ENCODE measurements around the gene RAC2.
A peak's percentile ranks its signal among the peaks of the same experiment; 100 is the strongest.

RAC2 gene

DNA sequence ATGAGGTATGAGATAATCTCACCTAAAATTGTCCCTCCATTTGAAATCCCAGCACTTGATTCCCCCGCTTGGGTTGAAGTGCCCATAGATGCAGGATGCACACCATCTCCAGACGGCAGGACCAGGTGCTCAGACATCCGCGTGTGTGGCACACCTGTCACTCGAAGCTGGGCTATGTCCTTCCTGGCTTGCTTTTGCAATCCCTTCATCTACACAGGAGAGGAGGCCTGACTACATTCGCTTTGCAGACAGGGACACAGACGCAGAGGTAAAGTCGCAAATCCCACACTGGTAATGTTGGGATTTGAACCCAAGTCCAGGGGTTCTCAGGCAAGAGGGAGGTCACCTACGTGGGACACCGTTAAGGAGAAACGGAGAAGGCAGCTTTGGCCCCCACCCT lies 31.1 kb upstream of the RAC2 start:
- DNase-seq: no peak

GRCh38 chr22:37274380-37274862 lies 30.4 kb upstream of the RAC2 start:
- no peak for DNase-seq

DNA sequence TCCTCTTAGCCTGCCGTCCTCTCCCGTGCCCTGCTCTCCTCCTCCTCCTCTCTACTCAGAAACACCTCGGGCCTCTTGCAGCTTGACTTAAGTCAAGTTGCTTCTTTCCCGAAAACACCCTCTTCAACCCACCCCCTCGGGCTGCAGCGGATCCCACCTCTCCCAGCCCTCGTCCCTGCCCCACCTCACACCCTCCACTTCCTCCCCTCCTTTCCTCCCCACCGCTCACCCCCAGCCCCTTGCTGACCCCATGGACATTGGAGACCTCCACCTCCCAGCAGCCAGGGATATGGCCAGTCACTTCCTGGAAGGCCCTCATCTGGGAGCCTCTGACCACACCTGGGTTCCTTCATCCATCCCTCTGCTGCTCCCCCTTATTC lies 29.8 kb upstream of the RAC2 start:
- DNase-seq: no peak

DNA sequence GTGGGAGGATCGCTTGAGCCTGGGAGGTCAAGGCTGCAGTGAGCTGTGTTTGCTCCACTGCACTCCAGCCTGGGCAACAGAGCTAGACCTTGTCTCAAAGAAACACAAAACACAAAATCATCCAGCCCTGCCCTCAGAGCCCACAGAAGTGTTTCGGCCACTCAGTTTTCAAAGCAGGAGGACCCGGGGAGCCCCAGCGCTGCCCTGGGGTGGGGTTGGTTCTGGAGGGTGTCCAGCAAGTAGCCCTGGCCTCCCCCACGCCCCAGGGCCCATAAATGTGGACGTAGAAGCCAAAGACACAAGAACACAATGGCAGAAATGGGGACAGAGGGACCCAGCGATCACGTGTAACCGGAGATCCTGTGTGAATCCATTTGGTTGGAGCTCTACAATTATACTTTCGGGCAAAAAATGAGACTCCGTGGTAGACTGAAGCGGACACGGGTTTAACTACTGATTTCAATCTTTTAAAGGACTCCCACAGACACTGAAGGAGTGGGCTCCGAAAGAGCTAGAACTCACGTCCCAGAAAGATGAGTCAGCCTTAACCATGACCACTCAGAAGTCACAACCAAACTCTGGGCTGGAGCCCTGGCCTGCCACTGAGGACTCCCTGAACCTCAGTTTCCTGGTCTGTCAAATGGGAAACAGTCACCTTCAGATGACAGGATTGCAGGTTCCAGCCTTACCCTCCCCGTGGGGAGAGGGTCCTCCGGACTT lies 29.2 kb upstream of the RAC2 start:
- no peak for DNase-seq

GRCh38 chr22:37270928-37271650 lies 27.0 kb upstream of the RAC2 start:
- DNase-seq: no peak

DNA sequence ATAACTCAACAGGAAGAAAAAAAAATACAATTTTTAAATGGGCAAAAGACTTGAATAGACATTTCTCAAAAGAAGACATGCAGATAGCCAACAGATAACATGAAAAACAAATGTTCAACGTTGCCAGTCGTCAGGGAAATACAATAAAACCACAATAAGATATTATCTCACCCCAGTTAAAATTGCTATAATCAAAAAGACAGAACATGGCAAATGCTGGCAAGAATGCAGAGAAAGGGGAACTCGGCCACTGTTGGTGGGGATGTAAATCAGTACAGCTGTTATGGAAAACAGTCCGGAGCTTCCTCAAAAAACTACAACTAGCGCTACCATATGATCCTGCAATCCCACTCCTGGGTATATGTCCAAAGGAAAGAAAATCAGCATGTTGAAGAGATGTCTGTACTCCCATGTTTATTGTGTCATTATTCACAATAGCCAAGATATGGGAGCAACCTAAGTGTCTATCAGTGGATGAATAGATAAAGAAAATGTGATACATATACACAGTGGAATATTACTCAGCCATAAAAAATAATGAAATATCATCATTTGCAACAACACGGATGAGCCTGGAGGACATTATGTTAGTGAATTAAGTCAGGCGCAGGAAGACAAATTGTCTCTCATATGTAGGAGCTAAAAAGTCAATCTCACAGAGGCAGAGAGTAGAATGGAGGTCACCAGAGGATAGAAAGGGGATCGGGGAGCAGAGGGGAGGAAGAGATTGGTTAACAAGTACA lies 26.0 kb upstream of the RAC2 start:
- no peak for DNase-seq

DNA sequence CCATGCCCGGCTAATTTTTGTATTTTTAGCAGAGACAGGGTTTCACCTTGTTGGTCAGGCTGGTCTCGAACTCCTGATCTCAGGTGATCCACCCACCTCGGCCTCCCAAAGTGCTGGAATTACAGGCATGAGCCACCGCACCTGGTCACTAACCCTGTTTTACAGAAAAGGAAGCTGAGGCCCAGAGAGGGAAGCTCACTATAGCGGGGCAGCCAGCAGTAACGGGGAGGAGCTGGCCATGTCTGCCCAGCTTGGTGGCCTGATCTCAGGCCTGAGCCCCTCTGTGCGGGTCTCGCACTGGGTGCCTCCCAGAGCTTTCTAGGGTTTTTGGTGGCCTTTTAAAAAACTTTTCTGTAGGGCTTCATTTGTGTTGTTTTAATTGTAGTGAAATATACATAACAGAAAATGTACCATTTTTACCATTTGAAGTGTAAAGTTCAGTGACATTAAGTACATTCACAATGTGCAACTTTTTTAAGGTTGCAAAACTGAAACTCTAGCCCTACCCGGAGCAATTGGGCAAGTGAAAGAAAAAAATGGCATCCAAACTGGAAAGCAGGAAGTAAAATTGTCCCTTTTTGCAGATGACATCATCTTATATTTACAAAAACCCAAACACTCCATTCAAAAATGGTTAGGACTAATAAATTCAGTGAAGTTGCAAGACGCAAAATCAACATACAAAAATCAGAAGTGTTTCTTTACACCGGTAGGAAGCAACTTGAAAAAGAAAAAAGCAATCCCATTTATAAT lies 23.8 kb upstream of the RAC2 start:
- DNase-seq: no peak

DNA sequence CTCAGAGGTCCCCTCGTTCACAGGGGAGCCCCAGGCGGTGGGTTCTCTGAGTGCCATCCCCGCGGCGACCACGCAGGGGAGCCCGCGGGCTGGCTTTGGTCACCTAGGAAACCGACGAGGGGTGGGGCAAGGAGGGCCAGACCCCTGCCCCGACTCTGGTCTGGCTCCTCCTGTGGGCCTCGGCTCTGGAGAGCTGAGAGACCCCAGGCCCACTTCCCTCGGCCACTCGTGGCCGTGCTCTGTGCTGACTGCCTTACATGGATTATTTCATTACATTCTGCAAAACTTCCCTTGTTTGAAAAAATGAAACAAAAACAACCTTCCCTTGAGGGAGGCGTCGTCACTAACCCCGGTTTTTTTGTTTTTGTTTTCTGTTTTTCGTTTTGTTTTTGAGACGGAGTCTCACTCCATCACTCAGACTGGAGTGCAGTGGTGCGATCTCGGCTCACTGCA lies 23.1 kb upstream of the RAC2 start:
- DNase-seq: peak in 1 of 2 experiments; percentile 10

- DNase-seq: no peak
Observed at GRCh38 chr22:37266581-37267134, 22.6 kb upstream of the RAC2 start.

GRCh38 chr22:37263966-37264887 lies 20.2 kb upstream of the RAC2 start:
- DNase-seq: no peak

DNA sequence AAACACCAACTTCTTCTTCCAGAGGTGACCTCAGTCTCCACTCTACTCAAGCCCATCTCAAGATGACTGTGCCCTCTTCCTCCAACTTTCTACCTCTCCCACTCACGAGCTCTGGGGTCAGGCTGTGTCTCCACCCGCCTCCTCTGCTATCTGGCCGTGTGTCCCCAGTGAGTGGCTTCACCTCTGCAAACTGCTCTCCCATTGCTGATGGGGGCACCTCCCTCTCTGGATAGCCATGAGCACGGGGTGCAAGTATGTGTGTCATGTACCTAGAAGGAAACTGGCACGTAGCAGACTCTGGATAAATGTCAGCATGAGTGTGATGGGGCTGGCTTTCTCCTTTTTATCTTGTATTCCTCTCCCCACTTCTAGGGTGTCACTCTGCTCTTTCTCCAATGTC lies 18.3 kb upstream of the RAC2 start:
- no peak for DNase-seq

DNA sequence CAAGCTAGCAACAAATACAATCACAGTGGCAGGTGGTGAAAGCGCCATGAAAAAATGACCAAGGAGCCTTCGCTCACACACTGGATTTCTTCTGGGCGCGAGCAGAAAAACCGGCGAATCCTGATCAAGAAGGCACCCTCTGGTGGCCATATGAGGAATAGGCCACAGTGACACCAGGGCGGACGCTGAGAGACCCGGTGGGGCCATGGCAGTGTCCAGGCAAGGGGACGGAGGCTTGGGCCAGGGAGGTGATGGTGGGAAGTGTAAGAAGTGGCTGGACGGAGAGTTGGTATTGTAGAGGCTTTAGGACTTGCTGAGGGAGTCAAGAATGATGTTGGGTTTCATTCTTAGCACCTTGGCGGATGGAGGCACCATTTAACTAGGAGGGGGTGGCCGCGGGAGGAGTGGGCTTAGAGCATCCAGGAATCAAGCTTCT lies 16.9 kb upstream of the RAC2 start:
- peak in 1 of 2 experiments; percentile 36 for DNase-seq

DNA sequence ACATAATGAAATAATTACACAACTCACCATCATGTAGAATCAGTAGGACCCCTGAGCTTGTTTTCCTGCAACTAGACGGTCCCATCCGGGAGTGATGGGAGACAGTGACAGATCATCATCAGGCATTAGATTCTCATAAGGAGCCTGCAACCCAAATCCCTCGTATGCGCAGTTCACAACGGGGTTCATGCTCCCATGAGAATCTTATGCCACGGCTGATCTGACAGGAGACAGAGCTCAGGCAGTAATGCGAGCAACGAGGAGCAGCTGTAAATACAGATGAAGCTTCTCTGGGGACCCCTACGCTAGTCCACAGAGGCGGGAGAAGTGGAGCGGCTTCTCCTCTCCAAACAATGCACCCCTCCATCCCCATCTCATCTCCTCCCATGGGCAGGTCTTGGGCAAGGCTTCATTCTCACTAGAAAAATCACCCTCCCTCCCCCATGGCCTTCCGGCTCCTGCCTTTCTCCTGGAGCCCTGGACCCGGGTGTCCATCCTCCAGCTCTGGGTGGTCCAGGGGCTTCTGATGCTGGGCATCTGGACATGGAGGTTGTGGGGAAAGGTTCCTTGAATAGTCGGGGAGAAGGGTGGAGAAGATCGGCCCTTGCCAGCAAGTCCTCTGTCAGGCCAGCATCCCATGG lies 16.2 kb upstream of the RAC2 start:
- no peak for DNase-seq

GRCh38 chr22:37259540-37260029 lies 15.5 kb upstream of the RAC2 start:
- DNase-seq: no peak

- no peak for DNase-seq
Observed at GRCh38 chr22:37258753-37259401, 14.8 kb upstream of the RAC2 start.

DNA sequence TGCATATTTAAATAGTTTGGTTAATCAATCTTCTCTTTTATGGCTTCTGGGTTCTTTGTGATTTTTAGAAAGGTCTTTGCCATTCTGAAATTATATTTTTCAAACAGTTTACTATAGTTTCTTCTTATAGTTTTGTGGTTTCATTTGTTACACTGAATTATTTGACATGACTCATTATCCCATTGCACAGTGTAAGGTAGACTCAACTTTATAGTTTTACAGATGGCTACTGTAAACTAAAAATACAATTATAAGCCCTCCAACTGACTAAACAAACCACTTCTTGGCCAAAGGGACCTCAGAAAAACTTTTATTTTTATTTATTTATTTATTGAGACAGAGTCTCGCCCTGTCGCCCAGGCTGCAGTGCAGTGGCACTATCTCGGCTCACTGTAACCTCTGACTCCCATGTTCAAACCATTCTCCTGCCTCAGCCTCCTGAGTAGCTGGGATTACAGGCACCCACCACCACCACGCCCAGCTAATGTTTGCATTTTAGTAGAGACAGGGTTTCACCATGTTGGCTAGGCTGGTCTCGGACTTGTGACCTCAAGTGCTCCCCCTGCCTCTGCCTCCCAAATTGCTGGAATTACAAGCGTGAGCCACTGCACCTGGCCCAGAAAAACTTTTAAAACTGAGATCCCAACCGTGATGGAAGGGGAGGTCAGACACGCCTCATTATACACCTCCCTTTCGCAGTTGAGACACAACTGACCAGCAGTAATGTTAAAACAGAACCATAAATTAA lies 14.1 kb upstream of the RAC2 start:
- DNase-seq: no peak

DNA sequence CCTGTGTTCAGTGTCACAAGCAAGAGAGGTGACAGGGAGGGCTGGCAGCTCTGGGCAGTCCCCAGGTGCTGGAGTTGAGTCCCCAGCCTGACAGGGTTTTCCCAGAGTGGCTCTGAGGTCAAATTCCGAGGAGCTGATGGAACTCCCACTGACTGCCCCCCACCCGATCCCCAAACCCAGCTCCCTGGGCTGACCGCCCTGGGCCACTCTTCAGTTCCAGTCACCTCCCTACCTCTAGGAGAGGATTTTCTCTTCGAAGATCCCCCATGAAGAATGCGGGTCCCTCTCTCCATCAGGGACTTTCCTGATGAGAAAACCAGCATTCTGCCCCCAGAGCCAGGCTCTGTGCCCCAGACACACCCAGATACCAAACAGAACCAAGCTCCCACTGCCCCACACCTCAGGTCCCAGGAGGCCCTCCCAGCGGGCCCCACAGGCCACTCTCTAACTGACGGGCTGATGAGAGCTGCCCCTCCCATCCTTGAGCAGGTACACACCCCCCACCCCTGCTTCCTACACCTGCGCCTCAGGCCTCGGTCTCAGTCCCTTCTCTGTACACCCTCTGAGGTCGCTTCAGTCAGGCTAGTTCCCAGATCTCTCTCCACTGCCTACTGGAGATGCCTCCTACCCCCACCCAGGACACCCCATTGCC lies 12.1 kb upstream of the RAC2 start:
- no peak for DNase-seq

- DNase-seq: no peak
Observed at GRCh38 chr22:37255558-37256006, 11.5 kb upstream of the RAC2 start.

DNA sequence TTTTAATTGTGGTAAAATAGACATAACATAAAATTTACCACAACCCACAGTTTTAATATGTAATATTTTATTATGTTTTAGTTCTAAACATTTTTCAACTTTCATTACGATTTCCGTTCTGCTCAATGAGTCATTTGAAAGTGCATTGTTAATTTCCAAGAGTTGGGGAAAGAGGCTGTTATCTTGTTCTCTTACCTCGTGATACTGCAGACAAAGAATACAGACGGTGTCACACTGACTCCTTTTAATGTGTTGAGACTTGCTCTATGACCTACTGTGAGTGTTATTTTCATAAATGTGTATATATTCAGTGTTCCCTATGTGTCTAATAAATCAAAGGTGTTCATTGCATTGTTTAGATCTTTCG lies 10.8 kb upstream of the RAC2 start:
- DNase-seq: no peak

Data from NCI-H2081 (cell line).